CD8-positive, alpha-beta memory T cell (primary cell): ENCODE results near the gene PTCRA. TPM values are rescaled to one million over a fixed set of nuclear protein-coding genes. Genes with fewer than 3 reads are reported as not detected.

ENCODE experiments used
- CTCF ChIA-PET: fragments of 350-600 bp; sonication (Branson Sonifier 250); formaldehyde crosslinking; loops from one replicate; lab custom pipeline; 2021; ENCODE audit warnings: antibody characterized with exemption; lab: Charles Lee
- POLR2A ChIA-PET: fragments of 350-600 bp; sonication (Branson Sonifier 250); formaldehyde crosslinking; loops from one replicate; lab custom pipeline; 2021; ENCODE audit warnings: antibody characterized with exemption; lab: Charles Lee
- DNase-seq, 5 donors: peaks; one replicate each; pipeline versions ENCODE4 v3.0.0 to v3.0.0-alpha.2; 2020 to 2022; ENCODE audit warnings: mixed read lengths in 1 of 5
- H3K27ac ChIP-seq: one replicate; pipeline ENCODE4 v1.7.0; 2013; ENCODE audit warnings: low read depth, mild to moderate bottlenecking, low read length, moderate library complexity
- H3K27me3 ChIP-seq: 2 replicates; pipeline ENCODE4 v1.7.0; 2013; ENCODE audit warnings: low read length, mild to moderate bottlenecking; ENCODE audit not compliant: insufficient read depth, poor library complexity, severe bottlenecking
- H3K36me3 ChIP-seq: 2 replicates; pipeline ENCODE4 v1.7.0; 2013; ENCODE audit warnings: mild to moderate bottlenecking, low read length, moderate library complexity; ENCODE audit not compliant: insufficient read depth
- H3K4me1 ChIP-seq: 2 replicates; pipeline ENCODE4 v1.7.0; 2013; ENCODE audit warnings: mild to moderate bottlenecking, low read length, moderate library complexity; ENCODE audit not compliant: insufficient read depth
- H3K4me3 ChIP-seq: 2 replicates; pipeline ENCODE4 v1.7.0; 2013; ENCODE audit warnings: mild to moderate bottlenecking, low read length
- H3K9me3 ChIP-seq: 2 replicates; pipeline ENCODE4 v1.7.0; 2013; ENCODE audit warnings: mild to moderate bottlenecking, low read length
- H3K27ac Mint-ChIP-seq, 8 donors: one replicate each; pipeline ENCODE4 v1.8.0; 2020 to 2021; ENCODE audit warnings: mixed read lengths in 8 of 8, mild to moderate bottlenecking in 6 of 8, inconsistent platforms in 3 of 8, moderate library complexity in 3 of 8
- H3K27me3 Mint-ChIP-seq, 2 donors: one replicate each; pipeline ENCODE4 v1.8.0; 2020 to 2021; ENCODE audit warnings: mixed read lengths in 2 of 2, mild to moderate bottlenecking in 1 of 2, moderate library complexity in 1 of 2
- H3K36me3 Mint-ChIP-seq, 3 donors: one replicate each; pipeline ENCODE4 v1.8.0; 2020 to 2021; ENCODE audit warnings: mixed read lengths in 3 of 3, inconsistent platforms in 1 of 3, mild to moderate bottlenecking in 1 of 3
- H3K4me1 Mint-ChIP-seq, 3 donors: one replicate each; pipeline ENCODE4 v1.8.0; 2020 to 2021; ENCODE audit warnings: mixed read lengths in 3 of 3, inconsistent platforms in 1 of 3, mild to moderate bottlenecking in 1 of 3
- H3K4me3 Mint-ChIP-seq, 7 donors: one replicate each; pipeline ENCODE4 v1.8.0; 2020 to 2021; ENCODE audit warnings: mixed read lengths in 7 of 7, mild to moderate bottlenecking in 6 of 7, moderate library complexity in 4 of 7, inconsistent platforms in 2 of 7
- H3K9me3 Mint-ChIP-seq, 5 donors: one replicate each; pipeline ENCODE4 v1.8.0; 2020 to 2022; ENCODE audit warnings: mixed read lengths in 5 of 5, mild to moderate bottlenecking in 3 of 5, moderate library complexity in 2 of 5, inconsistent platforms in 1 of 5
- polyA plus RNA-seq: library from polyadenylated mRNA; unstranded; fragments of 300-500 nt; fragmentation: Illumina TruSeq; gene quantifications from one replicate; pipeline ENCODE4 v1.2.3, GENCODE V29; 2021
- total RNA-seq, 2 experiments: library from RNA; stranded (reverse); gene quantifications; one replicate each; pipeline ENCODE4 v1.2.3, GENCODE V29; 2021

Gene PTCRA
- total and polyA plus RNA-seq, 3 experiments from 2014 or later: not detected

- Histone ChIP-seq H3K27me3 (no peaks in the 10 kb centered on the region), H3K4me3 (no peak overlapping the region), H3K9me3 (no peaks in the 10 kb centered on the region), H3K36me3 (peaks cover 14% of the 10 kb centered on the region), H3K4me1 (no peaks in the 10 kb centered on the region), H3K27ac (no peak overlapping the region)
- ChIA-PET POLR2A (no interaction called here), CTCF (no interaction called here)
- no peaks in the 10 kb centered on the region for H3K27me3 Mint-ChIP-seq
- H3K4me3 Mint-ChIP-seq: no peak overlapping the region
- no peak for DNase-seq
- H3K4me1 Mint-ChIP-seq: peaks cover 2 to 11% (median 6%) of the 10 kb centered on the region in 3 donors
- peak overlapping the region in 1 of 8 donors; percentile 50 for H3K27ac Mint-ChIP-seq
- H3K36me3 Mint-ChIP-seq: peaks cover 0 to 61% (median 4%) of the 10 kb centered on the region in 3 donors
- H3K9me3 Mint-ChIP-seq: no peaks in the 10 kb centered on the region
Measured at GRCh38 chr6:42969934-42970333, 54.1 kb downstream of the PTCRA start.

GRCh38 chr6:42970871-42971612, 55.2 kb downstream of the PTCRA start:
- Mint-ChIP-seq H3K9me3 (no peaks in the 10 kb centered on the region), H3K4me1 (peaks cover 2 to 19% (median 10%) of the 10 kb centered on the region in 3 donors), H3K4me3 (no peak overlapping the region), H3K27ac (peak overlapping the region in 2 of 8 donors; percentile 35 to 47), H3K27me3 (no peaks in the 10 kb centered on the region), H3K36me3 (peaks cover 0 to 52% (median 4%) of the 10 kb centered on the region in 3 donors)
- H3K4me3 ChIP-seq: no peak overlapping the region
- DNase-seq: no peak
- peak overlapping the region; percentile 13 for H3K27ac ChIP-seq
- peaks cover 5% of the 10 kb centered on the region for H3K4me1 ChIP-seq
- POLR2A ChIA-PET: interaction anchor here (1.4 kb wide), 1 partner anchor 13 kb away, joined by 3 read pairs; the partner anchor contains the start of gene PPP2R5D
- H3K9me3 ChIP-seq: no peaks in the 10 kb centered on the region
- CTCF ChIA-PET: no interaction called here
- peaks cover 14% of the 10 kb centered on the region for H3K36me3 ChIP-seq
- H3K27me3 ChIP-seq: no peaks in the 10 kb centered on the region

DNA sequence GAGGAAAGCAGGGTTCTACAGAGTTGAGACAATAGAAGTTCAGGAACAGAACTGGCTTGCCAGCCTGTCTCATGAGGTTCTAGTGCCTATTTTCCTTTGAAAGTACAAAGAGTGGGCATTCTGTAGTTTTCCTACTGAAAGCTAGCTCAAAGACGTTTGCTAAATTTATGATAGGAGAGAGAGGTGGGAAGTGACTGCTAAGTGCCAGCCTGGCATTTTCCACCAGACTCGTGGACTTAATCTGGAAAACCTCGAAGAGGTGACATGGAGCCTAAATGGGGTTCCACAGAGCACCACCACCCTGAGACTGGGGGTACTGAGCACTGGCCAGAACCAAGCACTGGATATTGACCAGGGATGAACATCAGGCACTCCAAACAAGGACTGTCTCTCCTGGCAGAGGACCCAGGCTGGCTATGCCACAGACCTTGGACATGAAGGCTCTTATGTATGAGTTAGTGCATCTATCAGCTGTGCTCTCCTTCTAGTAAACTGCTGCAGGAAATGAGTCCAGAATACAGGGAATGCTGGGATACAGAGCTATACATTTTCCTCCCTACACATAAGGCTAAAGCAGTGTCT, 56.0 kb downstream of the PTCRA start:
- peak overlapping the region in 2 of 8 donors; percentile 11 to 23 for H3K27ac Mint-ChIP-seq
- ChIA-PET CTCF (no interaction called here), POLR2A (interaction anchor here (1.4 kb wide), 1 partner anchor 12 kb away, joined by 3 read pairs; the partner anchor contains the start of gene PPP2R5D)
- H3K27me3 Mint-ChIP-seq: no peaks in the 10 kb centered on the region
- H3K4me3 Mint-ChIP-seq: no peak overlapping the region
- H3K36me3 Mint-ChIP-seq: peaks cover 0 to 47% (median 4%) of the 10 kb centered on the region in 3 donors
- Histone ChIP-seq H3K36me3 (peaks cover 14% of the 10 kb centered on the region), H3K9me3 (no peaks in the 10 kb centered on the region), H3K27me3 (no peaks in the 10 kb centered on the region), H3K4me3 (no peak overlapping the region), H3K4me1 (peaks cover 12% of the 10 kb centered on the region), H3K27ac (peak overlapping the region; percentile 13)
- H3K9me3 Mint-ChIP-seq: no peaks in the 10 kb centered on the region
- DNase-seq: no peak
- peaks cover 8 to 27% (median 17%) of the 10 kb centered on the region in 3 donors for H3K4me1 Mint-ChIP-seq

DNA sequence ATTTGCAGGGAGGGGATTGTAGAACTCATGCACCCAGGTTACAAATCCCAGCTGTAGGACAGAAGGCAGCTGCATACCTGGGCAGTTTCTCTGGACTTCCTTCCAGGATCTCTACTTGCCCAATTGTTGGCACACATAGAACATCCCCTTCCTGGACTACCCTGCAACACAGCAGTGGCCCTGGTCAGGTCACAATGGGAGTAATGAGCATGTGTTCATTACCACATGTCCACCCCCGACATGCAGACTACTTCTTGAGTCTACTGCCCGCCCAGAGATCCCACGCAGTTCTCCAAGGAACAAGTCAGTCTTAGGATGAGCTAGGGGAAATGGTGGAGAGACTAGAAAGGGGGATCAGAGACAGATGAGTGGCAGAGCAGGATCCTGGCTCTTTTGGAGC, 58.1 kb downstream of the PTCRA start:
- H3K4me3 ChIP-seq: no peak overlapping the region

GRCh38 chr6:42974919-42975505, 59.2 kb downstream of the PTCRA start:
- ChIA-PET CTCF (interaction anchor here (0.8 to 1.1 kb wide), 2 partner anchors 46 to 169 kb away, joined by 3 read pairs; partner anchors contain the start of gene CNPY3), POLR2A (interaction anchor here (0.7 to 1.2 kb wide), 4 partner anchors 9 to 85 kb away, joined by 3 to 4 read pairs (median 3); partner anchors contain the start of gene PPP2R5D)
- Histone ChIP-seq H3K27ac (no peak overlapping the region), H3K9me3 (no peaks in the 10 kb centered on the region), H3K4me1 (peaks cover 34% of the 10 kb centered on the region), H3K4me3 (no peak overlapping the region), H3K36me3 (peaks cover 4% of the 10 kb centered on the region), H3K27me3 (no peaks in the 10 kb centered on the region)
- Mint-ChIP-seq H3K9me3 (no peaks in the 10 kb centered on the region), H3K27me3 (no peaks in the 10 kb centered on the region), H3K4me1 (peaks cover 25 to 50% (median 40%) of the 10 kb centered on the region in 3 donors), H3K27ac (peak overlapping the region in 2 of 8 donors; percentile 70 to 87), H3K36me3 (peaks cover 0 to 36% (median 5%) of the 10 kb centered on the region in 3 donors), H3K4me3 (peak overlapping the region in 2 of 7 donors; percentile 27 to 28)
- DNase-seq: no peak

More for the DNA sequence above, 58.1 kb downstream of the PTCRA start:
- Histone ChIP-seq H3K36me3 (peaks cover 8% of the 10 kb centered on the region), H3K9me3 (no peaks in the 10 kb centered on the region), H3K27me3 (no peaks in the 10 kb centered on the region), H3K27ac (no peak overlapping the region), H3K4me1 (peaks cover 26% of the 10 kb centered on the region)
- CTCF ChIA-PET: interaction anchor here (0.7 to 1.1 kb wide), 3 partner anchors 12 to 44 kb away, joined by 3 read pairs; partner anchors contain the start of genes CNPY3, KLHDC3 and MEA1
- Mint-ChIP-seq H3K9me3 (no peaks in the 10 kb centered on the region), H3K27me3 (no peaks in the 10 kb centered on the region), H3K4me3 (no peak overlapping the region), H3K4me1 (peaks cover 15 to 39% (median 30%) of the 10 kb centered on the region in 3 donors), H3K36me3 (peaks cover 0 to 37% (median 5%) of the 10 kb centered on the region in 3 donors), H3K27ac (peak overlapping the region in 5 of 8 donors; percentile 14 to 88 (median 27))
- POLR2A ChIA-PET: interaction anchor here (1.2 kb wide), 1 partner anchor 8 kb away, joined by 4 read pairs; no protein-coding TSS in a partner anchor
- no peak for DNase-seq

Other genes starting within 250 kb of the PTCRA start
- gene PRPH2, start 193.5 kb upstream of the PTCRA start, total RNA-seq: under 1 TPM in 1 of 2 experiments, not detected in 1; 0.15 TPM
- gene PRPH2, start 193.5 kb upstream of the PTCRA start, polyA plus RNA-seq: 0.07 TPM
- 10 to 100 TPM; 24.4 to 26.4 TPM for gene TBCC, start 169.9 kb upstream of the PTCRA start, total RNA-seq
- 109 TPM for gene TBCC, start 169.9 kb upstream of the PTCRA start, polyA plus RNA-seq
- gene BICRAL, start 134.0 kb upstream of the PTCRA start, total RNA-seq: 10 to 100 TPM; 15.9 to 16.8 TPM
- gene BICRAL, start 134.0 kb upstream of the PTCRA start, polyA plus RNA-seq: 6.8 TPM
- gene RPL7L1, start 36.4 kb upstream of the PTCRA start, total RNA-seq: 100 to 1,000 TPM; 199 to 200 TPM
- gene RPL7L1, start 36.4 kb upstream of the PTCRA start, polyA plus RNA-seq: 95.0 TPM
- 10 to 100 TPM; 53.1 to 55.8 TPM for gene CNPY3, start 13.4 kb downstream of the PTCRA start, total RNA-seq
- gene CNPY3, start 13.4 kb downstream of the PTCRA start, polyA plus RNA-seq: 122 TPM
- gene GNMT, start 44.7 kb downstream of the PTCRA start, total RNA-seq: under 1 TPM; 0.39 to 0.51 TPM
- gene GNMT, start 44.7 kb downstream of the PTCRA start, polyA plus RNA-seq: not detected
- gene PEX6, start 63.1 kb downstream of the PTCRA start, total RNA-seq: 10 to 100 TPM; 19.2 to 20.6 TPM
- 14.6 TPM for gene PEX6, start 63.1 kb downstream of the PTCRA start, polyA plus RNA-seq
- gene PPP2R5D, start 68.5 kb downstream of the PTCRA start, total RNA-seq: 10 to 100 TPM; 52.2 to 52.4 TPM
- 32.5 TPM for gene PPP2R5D, start 68.5 kb downstream of the PTCRA start, polyA plus RNA-seq
- gene MEA1, start 97.9 kb downstream of the PTCRA start, total RNA-seq: 100 to 1,000 TPM; 102 to 108 TPM
- gene MEA1, start 97.9 kb downstream of the PTCRA start, polyA plus RNA-seq: 84.8 TPM
- gene KLHDC3, start 98.2 kb downstream of the PTCRA start, total RNA-seq: 10 to 100 TPM; 73.5 to 74.1 TPM
- gene KLHDC3, start 98.2 kb downstream of the PTCRA start, polyA plus RNA-seq: 90.7 TPM
- 100 to 1,000 TPM; 114 to 120 TPM for gene RRP36, start 105.6 kb downstream of the PTCRA start, total RNA-seq
- 86.2 TPM for gene RRP36, start 105.6 kb downstream of the PTCRA start, polyA plus RNA-seq
- 10 to 100 TPM; 11.7 to 12.1 TPM for gene CUL7, start 137.8 kb downstream of the PTCRA start, total RNA-seq
- 2.1 TPM for gene CUL7, start 137.8 kb downstream of the PTCRA start, polyA plus RNA-seq
- gene MRPL2, start 143.4 kb downstream of the PTCRA start, total RNA-seq: 10 to 100 TPM; 89.6 to 91.6 TPM
- gene MRPL2, start 143.4 kb downstream of the PTCRA start, polyA plus RNA-seq: 47.5 TPM
- 10 to 100 TPM; 11.1 to 12.3 TPM for gene KLC4, start 143.6 kb downstream of the PTCRA start, total RNA-seq
- 11.6 TPM for gene KLC4, start 143.6 kb downstream of the PTCRA start, polyA plus RNA-seq
- gene PTK7, start 160.3 kb downstream of the PTCRA start, total RNA-seq: 1 to 10 TPM; 1.6 TPM
- 1.9 TPM for gene PTK7, start 160.3 kb downstream of the PTCRA start, polyA plus RNA-seq